Measurements from ENCODE around the gene SLC25A26. TPM values are rescaled to one million over a fixed set of nuclear protein-coding genes. Genes with fewer than 3 reads are reported as not detected.

SLC25A26 gene
- total RNA-seq, 4 donors from 2014 or later: 20.1 to 44.4 (median 23.2) TPM

- Histone ChIP-seq H3K9me3 (no peaks in the 10 kb centered on the region), H3K27me3 (no peaks in the 10 kb centered on the region), H3K36me3 (peaks cover 0 to 28% (median 0%) of the 10 kb centered on the region in 3 donors), H3K4me1 (peaks cover 0 to 4% (median 0%) of the 10 kb centered on the region in 4 donors), H3K4me3 (no peak overlapping the region), H3K27ac (no peak overlapping the region)
- TF ChIP-seq EP300 (IDR thresholded peaks at IDR 0.05) (no peak), POLR2A (IDR thresholded peaks at IDR 0.05) (no peak), CTCF (IDR thresholded peaks at IDR 0.05) (no peak)
- no peak for DNase-seq (ENCODE audit: low spot score in 2 of 2)
Observed at GRCh38 chr3:66266551-66266950, 45.8 kb downstream of the SLC25A26 start.

- H3K27ac ChIP-seq: no peak overlapping the region
- H3K9me3 ChIP-seq: no peaks in the 10 kb centered on the region
- H3K36me3 ChIP-seq: peaks cover 0 to 28% (median 0%) of the 10 kb centered on the region in 3 donors
- H3K4me3 ChIP-seq: no peak overlapping the region
- no peak for DNase-seq (ENCODE audit: low spot score in 2 of 2)
- no peak for TF ChIP-seq EP300 (IDR thresholded peaks at IDR 0.05)
- TF ChIP-seq CTCF (IDR thresholded peaks at IDR 0.05): no peak
- no peak for TF ChIP-seq POLR2A (IDR thresholded peaks at IDR 0.05)
- 87 to 91% methylated on average over 4 of the region's 4 CpGs for WGBS, 2 donors
- peaks cover 0 to 4% (median 0%) of the 10 kb centered on the region in 4 donors for H3K4me1 ChIP-seq
- H3K27me3 ChIP-seq: no peaks in the 10 kb centered on the region
Observed at GRCh38 chr3:66267031-66267430, 46.2 kb downstream of the SLC25A26 start.

- peaks cover 0 to 28% (median 0%) of the 10 kb centered on the region in 3 donors for H3K36me3 ChIP-seq
- no peak overlapping the region for H3K4me3 ChIP-seq
- 83 to 87% methylated on average over 5 of the region's 5 CpGs for WGBS, 2 donors
- H3K27me3 ChIP-seq: no peaks in the 10 kb centered on the region
- H3K9me3 ChIP-seq: no peaks in the 10 kb centered on the region
- TF ChIP-seq EP300 (IDR thresholded peaks at IDR 0.05) (no peak), CTCF (IDR thresholded peaks at IDR 0.05) (no peak), POLR2A (IDR thresholded peaks at IDR 0.05) (no peak)
- peaks cover 0 to 4% (median 0%) of the 10 kb centered on the region in 4 donors for H3K4me1 ChIP-seq
- no peak for DNase-seq (ENCODE audit: low spot score in 2 of 2)
- no peak overlapping the region for H3K27ac ChIP-seq
Observed at GRCh38 chr3:66267906-66268305, 47.1 kb downstream of the SLC25A26 start.

GRCh38 chr3:66268864-66269263 is 48.1 kb downstream of the SLC25A26 start:
- peaks cover 0 to 4% (median 0%) of the 10 kb centered on the region in 4 donors for H3K4me1 ChIP-seq
- no peak overlapping the region for H3K4me3 ChIP-seq
- TF ChIP-seq POLR2A (IDR thresholded peaks at IDR 0.05) (no peak), CTCF (IDR thresholded peaks at IDR 0.05) (no peak), EP300 (IDR thresholded peaks at IDR 0.05) (no peak)
- H3K27ac ChIP-seq: no peak overlapping the region
- peaks cover 0 to 23% (median 0%) of the 10 kb centered on the region in 3 donors for H3K36me3 ChIP-seq
- 90 to 92% methylated on average over 4 of the region's 4 CpGs for WGBS, 2 donors
- H3K27me3 ChIP-seq: no peaks in the 10 kb centered on the region
- no peaks in the 10 kb centered on the region for H3K9me3 ChIP-seq
- no peak for DNase-seq (ENCODE audit: low spot score in 2 of 2)

- 89 to 96% methylated on average over 1 of the region's 1 CpG for WGBS, 2 donors
- TF ChIP-seq POLR2A (IDR thresholded peaks at IDR 0.05) (no peak), CTCF (IDR thresholded peaks at IDR 0.05) (no peak), EP300 (IDR thresholded peaks at IDR 0.05) (no peak)
Observed at GRCh38 chr3:66269411-66269810, 48.6 kb downstream of the SLC25A26 start.

More at GRCh38 chr3:66269411-66269810, 48.6 kb downstream of the SLC25A26 start:
- Histone ChIP-seq H3K4me3 (no peak overlapping the region), H3K27ac (no peak overlapping the region), H3K27me3 (no peaks in the 10 kb centered on the region), H3K36me3 (peaks cover 0 to 17% (median 0%) of the 10 kb centered on the region in 3 donors), H3K9me3 (no peaks in the 10 kb centered on the region), H3K4me1 (peaks cover 0 to 4% (median 0%) of the 10 kb centered on the region in 4 donors)
- DNase-seq (ENCODE audit: low spot score in 2 of 2): no peak

All from tibial nerve (tissue), 4 donors.